Neuron (in vitro differentiated cells): ENCODE data around the gene REEP6.
A peak's percentile ranks its signal among the peaks of the same experiment; 100 is the strongest.

Source experiments
- H2AFZ ChIP-seq: one replicate; pipeline ENCODE4 v1.6.1; 2013; ENCODE audit warnings: low read depth, mild to moderate bottlenecking, inconsistent platforms, low read length, moderate library complexity
- H3K27me3 ChIP-seq: one replicate; pipeline ENCODE4 v1.6.1; 2013; ENCODE audit warnings: low read length; ENCODE audit not compliant: insufficient read depth
- H3K36me3 ChIP-seq: one replicate; pipeline ENCODE4 v1.6.1; 2013; ENCODE audit warnings: low read length; ENCODE audit not compliant: insufficient read depth
- H3K4me1 ChIP-seq: one replicate; pipeline ENCODE4 v1.6.1; 2013; ENCODE audit warnings: low read length; ENCODE audit not compliant: insufficient read depth
- H3K4me3 ChIP-seq: 2 replicates; pipeline ENCODE4 v1.5.1; 2013; ENCODE audit warnings: mild to moderate bottlenecking, low read length, moderate library complexity
- H3K9me3 ChIP-seq: one replicate; pipeline ENCODE4 v1.6.1; 2013; ENCODE audit warnings: low read length

The REEP6 gene

GRCh38 chr19:1507192-1507660 is 16.2 kb downstream of the REEP6 start:
- Histone ChIP-seq H3K4me1 (no peaks in the 10 kb centered on the region), H3K27me3 (peaks cover 16% of the 10 kb centered on the region), H3K36me3 (no peaks in the 10 kb centered on the region), H3K4me3 (no peak overlapping the region), H3K9me3 (peaks cover 3% of the 10 kb centered on the region), H2AFZ (no peak overlapping the region)

GRCh38 chr19:1507763-1508506 is 17.0 kb downstream of the REEP6 start:
- peaks cover 3% of the 10 kb centered on the region for H3K9me3 ChIP-seq
- peak overlapping the region; percentile 58 for H3K4me3 ChIP-seq
- H3K36me3 ChIP-seq = no peaks in the 10 kb centered on the region
- peaks cover 21% of the 10 kb centered on the region for H3K27me3 ChIP-seq
- no peaks in the 10 kb centered on the region for H3K4me1 ChIP-seq
- peak overlapping the region; percentile 75 for H2AFZ ChIP-seq

- Histone ChIP-seq H3K36me3 (no peaks in the 10 kb centered on the region), H3K9me3 (peaks cover 3% of the 10 kb centered on the region), H3K27me3 (peaks cover 22% of the 10 kb centered on the region), H2AFZ (no peak overlapping the region), H3K4me3 (peak overlapping the region; percentile 38), H3K4me1 (no peaks in the 10 kb centered on the region)
Measured at GRCh38 chr19:1508507-1508856, 17.5 kb downstream of the REEP6 start.

- Histone ChIP-seq H3K36me3 (no peaks in the 10 kb centered on the region), H3K27me3 (peaks cover 28% of the 10 kb centered on the region), H3K4me3 (no peak overlapping the region)
Measured at GRCh38 chr19:1509602-1510441, 18.8 kb downstream of the REEP6 start.

GRCh38 chr19:1510442-1510806 is 19.4 kb downstream of the REEP6 start:
- no peaks in the 10 kb centered on the region for H3K4me1 ChIP-seq
- H3K4me3 ChIP-seq = no peak overlapping the region
- peaks cover 3% of the 10 kb centered on the region for H3K9me3 ChIP-seq
- no peaks in the 10 kb centered on the region for H3K36me3 ChIP-seq
- H2AFZ ChIP-seq = no peak overlapping the region
- peaks cover 30% of the 10 kb centered on the region for H3K27me3 ChIP-seq

More at GRCh38 chr19:1509602-1510441, 18.8 kb downstream of the REEP6 start:
- Histone ChIP-seq H3K9me3 (peaks cover 3% of the 10 kb centered on the region), H2AFZ (no peak overlapping the region), H3K4me1 (no peaks in the 10 kb centered on the region)

GRCh38 chr19:1510807-1511206 is 19.8 kb downstream of the REEP6 start:
- Histone ChIP-seq H3K27me3 (peaks cover 30% of the 10 kb centered on the region), H3K9me3 (peaks cover 3% of the 10 kb centered on the region), H3K4me3 (no peak overlapping the region)

GRCh38 chr19:1511318-1512317 is 20.6 kb downstream of the REEP6 start:
- peaks cover 4% of the 10 kb centered on the region for H3K9me3 ChIP-seq
- H3K27me3 ChIP-seq = peaks cover 30% of the 10 kb centered on the region
- no peak overlapping the region for H2AFZ ChIP-seq
- no peaks in the 10 kb centered on the region for H3K36me3 ChIP-seq
- H3K4me1 ChIP-seq = no peaks in the 10 kb centered on the region
- no peak overlapping the region for H3K4me3 ChIP-seq

More at GRCh38 chr19:1510807-1511206, 19.8 kb downstream of the REEP6 start:
- no peaks in the 10 kb centered on the region for H3K36me3 ChIP-seq
- H3K4me1 ChIP-seq = no peaks in the 10 kb centered on the region
- no peak overlapping the region for H2AFZ ChIP-seq

- H2AFZ ChIP-seq = no peak within 1 kb of the TSS
- no peaks in the 10 kb centered on the region for H3K4me1 ChIP-seq
- peaks cover 4% of the 10 kb centered on the region for H3K9me3 ChIP-seq
- peaks cover 30% of the 10 kb centered on the region for H3K27me3 ChIP-seq
- no peaks in the 10 kb centered on the region for H3K36me3 ChIP-seq
- no peak within 1 kb of the TSS for H3K4me3 ChIP-seq
Measured at GRCh38 chr19:1512671-1513498, 21.9 kb downstream of the REEP6 start, which contains the start of gene ADAMTSL5. TSS of gene ADAMTSL5 (minus strand) at chr19:1513019. CDS start at chr19:1510943, 2,076 bp downstream.

- no peaks in the 10 kb centered on the region for H3K36me3 ChIP-seq
- no peak overlapping the region for H2AFZ ChIP-seq
- H3K9me3 ChIP-seq = peaks cover 4% of the 10 kb centered on the region
- no peak overlapping the region for H3K4me3 ChIP-seq
- no peaks in the 10 kb centered on the region for H3K4me1 ChIP-seq
- peaks cover 34% of the 10 kb centered on the region for H3K27me3 ChIP-seq
Measured at GRCh38 chr19:1513499-1514294, 22.7 kb downstream of the REEP6 start.

- no peaks in the 10 kb centered on the region for H3K4me1 ChIP-seq
- H3K36me3 ChIP-seq = no peaks in the 10 kb centered on the region
- no peak overlapping the region for H3K4me3 ChIP-seq
- no peak overlapping the region for H2AFZ ChIP-seq
- peaks cover 4% of the 10 kb centered on the region for H3K9me3 ChIP-seq
- peaks cover 34% of the 10 kb centered on the region for H3K27me3 ChIP-seq
Measured at GRCh38 chr19:1514295-1514661, 23.3 kb downstream of the REEP6 start.

GRCh38 chr19:1514986-1515721 is 24.2 kb downstream of the REEP6 start:
- Histone ChIP-seq H3K4me3 (no peak overlapping the region), H3K4me1 (no peaks in the 10 kb centered on the region), H3K27me3 (peaks cover 32% of the 10 kb centered on the region), H3K9me3 (peaks cover 4% of the 10 kb centered on the region), H3K36me3 (no peaks in the 10 kb centered on the region), H2AFZ (no peak overlapping the region)
